ENCODE results near the gene B3GLCT.

DNA sequence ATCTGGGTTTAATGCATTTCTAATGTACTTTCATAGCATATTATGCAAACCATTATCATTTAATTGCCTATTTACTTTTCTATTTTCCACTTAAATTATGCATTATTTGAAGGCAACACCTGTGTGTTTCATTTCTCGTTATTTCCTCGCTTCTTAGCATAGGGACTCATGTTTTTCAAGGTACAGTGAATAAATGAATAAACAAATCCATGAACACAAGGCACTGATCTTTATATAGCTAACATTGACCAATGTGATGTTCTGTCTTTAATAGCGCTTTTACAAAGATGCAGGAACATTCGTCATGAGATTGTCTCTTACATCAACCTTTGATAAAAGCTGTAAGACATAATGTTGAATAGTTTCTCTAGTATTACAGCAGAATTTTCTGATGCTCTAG lies 121.2 kb downstream of the B3GLCT start:
- no peak for TF ChIP-seq EZH2 (IDR thresholded peaks at IDR 0.05; ENCODE audit: borderline replicate concordance)
- TF ChIP-seq, protein P1, sequence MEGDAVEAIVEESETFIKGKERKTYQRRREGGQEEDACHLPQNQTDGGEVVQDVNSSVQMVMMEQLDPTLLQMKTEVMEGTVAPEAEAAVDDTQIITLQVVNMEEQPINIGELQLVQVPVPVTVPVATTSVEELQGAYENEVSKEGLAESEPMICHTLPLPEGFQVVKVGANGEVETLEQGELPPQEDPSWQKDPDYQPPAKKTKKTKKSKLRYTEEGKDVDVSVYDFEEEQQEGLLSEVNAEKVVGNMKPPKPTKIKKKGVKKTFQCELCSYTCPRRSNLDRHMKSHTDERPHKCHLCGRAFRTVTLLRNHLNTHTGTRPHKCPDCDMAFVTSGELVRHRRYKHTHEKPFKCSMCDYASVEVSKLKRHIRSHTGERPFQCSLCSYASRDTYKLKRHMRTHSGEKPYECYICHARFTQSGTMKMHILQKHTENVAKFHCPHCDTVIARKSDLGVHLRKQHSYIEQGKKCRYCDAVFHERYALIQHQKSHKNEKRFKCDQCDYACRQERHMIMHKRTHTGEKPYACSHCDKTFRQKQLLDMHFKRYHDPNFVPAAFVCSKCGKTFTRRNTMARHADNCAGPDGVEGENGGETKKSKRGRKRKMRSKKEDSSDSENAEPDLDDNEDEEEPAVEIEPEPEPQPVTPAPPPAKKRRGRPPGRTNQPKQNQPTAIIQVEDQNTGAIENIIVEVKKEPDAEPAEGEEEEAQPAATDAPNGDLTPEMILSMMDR (IDR thresholded peaks at IDR 0.05; ENCODE audit: poor library complexity): no peak

All from hepatocyte (in vitro differentiated cells).